GM13976 (cell line): ENCODE results near the gene RBM45.

Experiments used
- DNase-seq: peaks from one replicate; pipeline ENCODE4 v3.0.0; 2012; ENCODE audit warnings: low spot score
- CTCF ChIP-seq: IDR thresholded peaks from 2 replicates; pipeline ENCODE4 v1.5.1; 2012; ENCODE audit warnings: borderline replicate concordance, mild to moderate bottlenecking; ENCODE audit not compliant: insufficient read depth; ENCODE audit errors: extremely low read depth, missing control alignments, control extremely low read depth
- in situ Hi-C: fragments of 300-500 bp; cut with MboI; formaldehyde crosslinking; loops from one replicate; pipeline ENCODE4 v1.12.0; 2022; ENCODE audit warnings: low sequenced_read_pairs, mixed read lengths, inconsistent platforms; ENCODE audit not compliant: unreplicated experiment

RBM45 gene

GRCh38 chr2:178084273-178084672, 28.0 kb upstream of the RBM45 start:
- in situ Hi-C loops: no loop called here
- no peak for DNase-seq
- TF ChIP-seq CTCF: no peak

GRCh38 chr2:178088774-178089270, 23.4 kb upstream of the RBM45 start:
- no peak for DNase-seq
- in situ Hi-C loops: no loop called here
- TF ChIP-seq CTCF: no peak

- in situ Hi-C loops: no loop called here
- TF ChIP-seq CTCF: no peak
Observed at GRCh38 chr2:178093471-178093870, 18.8 kb upstream of the RBM45 start.

GRCh38 chr2:178101321-178102079, 10.7 kb upstream of the RBM45 start:
- no peak for TF ChIP-seq CTCF
- no peak for DNase-seq
- in situ Hi-C loops: loop anchor here (25.0 kb wide), 1 partner anchor 311 kb away; no protein-coding TSS in a partner anchor

More at GRCh38 chr2:178093471-178093870, 18.8 kb upstream of the RBM45 start:
- DNase-seq: no peak

- in situ Hi-C loops: loop anchor here (25.0 kb wide), 1 partner anchor 307 kb away; no protein-coding TSS in a partner anchor
- no peak for TF ChIP-seq CTCF
- no peak for DNase-seq
Observed at GRCh38 chr2:178105566-178105965, 6.7 kb upstream of the RBM45 start.

- DNase-seq: no peak
- in situ Hi-C loops: loop anchor here (25.0 kb wide), 1 partner anchor 306 kb away; no protein-coding TSS in a partner anchor
- no peak for TF ChIP-seq CTCF
Observed at GRCh38 chr2:178106053-178106452, 6.2 kb upstream of the RBM45 start.
